Heart left ventricle (tissue), 13 donors: Measurements from ENCODE around the gene PARP1.

Experiments
- POLR2A ChIP-seq, 2 donors: fragments of 450-650 bp; IDR thresholded peaks; one replicate each; pipeline ENCODE4 v1.6.1; 2017; ENCODE audit warnings: antibody characterized with exemption in 2 of 2, mild to moderate bottlenecking in 2 of 2, moderate library complexity in 2 of 2
- TF ChIP-seq, protein P1 (sequence below), 12 donors: fragments of 200-600 bp; sonication (generic) in 4 of 12; IDR thresholded peaks; one replicate each; pipeline versions ENCODE4 v1.5.0 to v1.8.0; 2018 to 2022; ENCODE audit warnings: antibody characterized with exemption in 12 of 12, mild to moderate bottlenecking in 5 of 12
- donor health status: ischemic (EF 13 %, LVEDD 7.1; RV severe dilation, severe dysfunction).
- donor health status: DM: no; HTN: yes; CAD: no.
- donor health status: DM: no; HTN: no; CAD: no.
- donor health status: ischemic (EF 25% LVEDD 6.9; RV normal size, moderate dysfunction).
- donor health status: ischemic (EF 25% LVEDD 5.7; RV mildly dilated, moderate dysfunction).
- donor health status: ischemic (EF 35%, LVEDD 5.7; RV mildly dilated, moderate dysfunction).
- donor health status: nonischemic (EF 11% LVEDD 7.7; RV severe dilation, severe dysfunction).
- donor health status: DM: yes; HTN: yes; CAD: no.
- donor health status: PGD.
- donor health status: ischemic (EF 29% LVEDD 5.4; RV normal size, mild dysfunction).
- donor health status: nonischemic (EF 23%, LVEDD 6.1; RV moderate dilation, normal function).

DNA sequence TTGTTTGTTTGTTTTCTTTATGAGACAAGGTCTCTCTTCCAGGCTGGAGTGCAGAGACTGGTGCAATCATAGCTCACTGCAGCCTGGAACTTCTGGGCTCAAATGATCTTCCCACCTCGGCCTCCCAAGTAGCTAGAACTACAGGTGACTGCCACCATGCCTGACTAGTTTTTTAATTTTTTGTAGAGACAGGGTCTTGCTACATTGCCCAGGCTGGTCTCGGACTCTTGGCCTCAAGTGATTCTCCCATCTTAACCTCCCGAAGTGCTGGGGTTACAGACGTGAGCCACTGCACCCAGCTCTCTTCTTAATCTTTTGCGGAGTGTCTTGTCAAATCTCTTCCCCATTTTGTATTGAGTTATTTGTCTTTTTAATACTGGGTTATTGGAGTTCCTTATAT is 32.6 kb upstream of the PARP1 start:
- TF ChIP-seq POLR2A (IDR thresholded peaks at IDR 0.05) = no peak
- TF ChIP-seq, protein P1, sequence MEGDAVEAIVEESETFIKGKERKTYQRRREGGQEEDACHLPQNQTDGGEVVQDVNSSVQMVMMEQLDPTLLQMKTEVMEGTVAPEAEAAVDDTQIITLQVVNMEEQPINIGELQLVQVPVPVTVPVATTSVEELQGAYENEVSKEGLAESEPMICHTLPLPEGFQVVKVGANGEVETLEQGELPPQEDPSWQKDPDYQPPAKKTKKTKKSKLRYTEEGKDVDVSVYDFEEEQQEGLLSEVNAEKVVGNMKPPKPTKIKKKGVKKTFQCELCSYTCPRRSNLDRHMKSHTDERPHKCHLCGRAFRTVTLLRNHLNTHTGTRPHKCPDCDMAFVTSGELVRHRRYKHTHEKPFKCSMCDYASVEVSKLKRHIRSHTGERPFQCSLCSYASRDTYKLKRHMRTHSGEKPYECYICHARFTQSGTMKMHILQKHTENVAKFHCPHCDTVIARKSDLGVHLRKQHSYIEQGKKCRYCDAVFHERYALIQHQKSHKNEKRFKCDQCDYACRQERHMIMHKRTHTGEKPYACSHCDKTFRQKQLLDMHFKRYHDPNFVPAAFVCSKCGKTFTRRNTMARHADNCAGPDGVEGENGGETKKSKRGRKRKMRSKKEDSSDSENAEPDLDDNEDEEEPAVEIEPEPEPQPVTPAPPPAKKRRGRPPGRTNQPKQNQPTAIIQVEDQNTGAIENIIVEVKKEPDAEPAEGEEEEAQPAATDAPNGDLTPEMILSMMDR (IDR thresholded peaks at IDR 0.05) = no peak
